Nephron progenitor cell (in vitro differentiated cells): ENCODE data around the gene TTC22.
A peak's percentile ranks its signal among the peaks of the same experiment; 100 is the strongest.

ENCODE experiments used
- DNase-seq: peaks from one replicate; pipeline ENCODE4 v3.0.0; 2021
- H3K27ac Mint-ChIP-seq: 2 replicates; pipeline ENCODE4 v1.8.0; 2021; ENCODE audit warnings: mild to moderate bottlenecking, moderate library complexity, mixed read lengths
- H3K27me3 Mint-ChIP-seq: 2 replicates; pipeline ENCODE4 v1.8.0; 2021; ENCODE audit warnings: mild to moderate bottlenecking, low read depth, mixed read lengths; ENCODE audit not compliant: poor library complexity
- H3K36me3 Mint-ChIP-seq: 2 replicates; pipeline ENCODE4 v1.8.0; 2021; ENCODE audit warnings: low read depth, mixed read lengths
- H3K4me1 Mint-ChIP-seq: 2 replicates; pipeline ENCODE4 v1.8.0; 2021; ENCODE audit warnings: mixed read lengths
- H3K4me3 Mint-ChIP-seq: 2 replicates; pipeline ENCODE4 v1.8.0; 2021; ENCODE audit warnings: mild to moderate bottlenecking, moderate library complexity, mixed read lengths
- H3K9me3 Mint-ChIP-seq: 2 replicates; pipeline ENCODE4 v1.8.0; 2021; ENCODE audit warnings: mild to moderate bottlenecking, moderate library complexity, mixed read lengths
- TF ChIP-seq, protein P1 (sequence below): fragments of 200-600 bp; sonication (generic); IDR thresholded peaks from 2 replicates; pipeline ENCODE4 v1.5.0; 2021; ENCODE audit warnings: antibody characterized with exemption

TTC22 gene

DNA sequence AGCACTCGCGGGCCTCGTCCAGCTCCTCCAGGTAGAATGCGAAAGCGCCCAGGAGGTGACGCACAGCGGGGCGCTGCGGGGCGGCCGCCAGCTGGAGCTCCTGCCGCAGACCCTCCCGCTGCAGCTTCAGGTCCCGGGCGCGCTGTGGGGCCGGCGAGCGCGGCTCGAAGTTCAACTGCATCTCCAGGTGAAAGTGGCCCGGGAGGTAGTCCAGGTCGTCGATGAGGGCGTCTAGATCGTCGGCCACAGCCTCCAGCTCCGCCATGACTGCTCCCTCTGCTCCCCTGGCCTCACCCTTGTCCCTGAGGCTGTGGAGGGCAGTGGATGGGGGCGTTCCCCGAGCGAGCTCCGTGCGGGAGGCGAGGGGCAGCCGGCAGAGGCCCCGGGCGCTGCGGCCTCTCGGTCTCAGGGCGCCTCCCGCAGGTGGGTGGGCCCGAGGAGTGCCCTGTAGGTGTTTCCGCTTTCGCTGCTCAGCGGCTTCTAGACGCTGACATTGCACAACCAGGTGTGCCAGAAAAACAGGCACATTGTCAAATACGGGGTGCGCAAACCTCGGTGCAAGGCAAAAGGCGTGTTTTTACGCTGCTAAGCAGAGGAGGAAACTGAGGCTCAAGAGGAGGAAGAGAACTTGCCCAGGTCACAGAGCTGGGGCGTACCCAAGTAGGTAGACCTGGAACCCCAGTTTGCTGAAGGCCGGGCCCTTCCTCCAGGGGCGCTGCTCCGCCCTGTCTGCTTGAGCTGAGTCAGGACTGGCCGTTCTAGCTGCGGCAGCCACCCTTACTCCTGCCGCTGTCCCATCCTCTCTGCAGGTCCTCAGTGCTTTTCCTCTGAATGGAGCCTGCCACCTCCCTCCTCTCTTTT is at the start of gene TTC22:
Gene TTC22 (minus strand): TSS at position 425 of the 861 bp plus-strand sequence. CDS start 160 bp downstream, at position 265.
- Mint-ChIP-seq H3K4me1 (peaks cover 18% of the 10 kb centered on the region), H3K36me3 (no peaks in the 10 kb centered on the region), H3K9me3 (no peaks in the 10 kb centered on the region), H3K4me3 (peak within 1 kb of the TSS; percentile 57), H3K27ac (no peak within 1 kb of the TSS), H3K27me3 (peaks cover 47% of the 10 kb centered on the region)
- TF ChIP-seq, protein P1, sequence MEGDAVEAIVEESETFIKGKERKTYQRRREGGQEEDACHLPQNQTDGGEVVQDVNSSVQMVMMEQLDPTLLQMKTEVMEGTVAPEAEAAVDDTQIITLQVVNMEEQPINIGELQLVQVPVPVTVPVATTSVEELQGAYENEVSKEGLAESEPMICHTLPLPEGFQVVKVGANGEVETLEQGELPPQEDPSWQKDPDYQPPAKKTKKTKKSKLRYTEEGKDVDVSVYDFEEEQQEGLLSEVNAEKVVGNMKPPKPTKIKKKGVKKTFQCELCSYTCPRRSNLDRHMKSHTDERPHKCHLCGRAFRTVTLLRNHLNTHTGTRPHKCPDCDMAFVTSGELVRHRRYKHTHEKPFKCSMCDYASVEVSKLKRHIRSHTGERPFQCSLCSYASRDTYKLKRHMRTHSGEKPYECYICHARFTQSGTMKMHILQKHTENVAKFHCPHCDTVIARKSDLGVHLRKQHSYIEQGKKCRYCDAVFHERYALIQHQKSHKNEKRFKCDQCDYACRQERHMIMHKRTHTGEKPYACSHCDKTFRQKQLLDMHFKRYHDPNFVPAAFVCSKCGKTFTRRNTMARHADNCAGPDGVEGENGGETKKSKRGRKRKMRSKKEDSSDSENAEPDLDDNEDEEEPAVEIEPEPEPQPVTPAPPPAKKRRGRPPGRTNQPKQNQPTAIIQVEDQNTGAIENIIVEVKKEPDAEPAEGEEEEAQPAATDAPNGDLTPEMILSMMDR, result peak; percentile 15
- DNase-seq, result peak; percentile 50

DNA sequence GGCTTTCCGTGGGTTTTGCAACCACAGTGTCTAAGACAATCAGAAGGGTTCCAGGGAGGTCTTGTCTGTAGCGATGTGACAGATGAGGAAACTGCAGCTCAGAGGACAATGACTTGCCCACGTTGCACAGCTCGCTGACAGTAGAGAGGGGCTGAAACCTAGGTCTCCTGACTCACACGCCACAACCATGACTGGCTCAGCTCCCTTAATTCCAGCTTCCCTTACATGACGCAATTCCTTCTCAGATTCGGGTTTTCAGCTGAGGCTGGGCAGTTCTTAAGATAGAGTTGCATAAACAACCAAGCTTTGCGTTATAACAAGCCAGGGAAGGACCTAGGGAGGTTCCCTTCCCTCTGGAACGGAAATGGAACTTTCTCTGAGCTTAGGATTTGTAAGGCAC is 49.6 kb upstream of the TTC22 start:
- H3K36me3 Mint-ChIP-seq, result peaks cover 59% of the 10 kb centered on the region
- no peaks in the 10 kb centered on the region for H3K9me3 Mint-ChIP-seq
- H3K4me1 Mint-ChIP-seq, result no peaks in the 10 kb centered on the region
- H3K27me3 Mint-ChIP-seq, result no peaks in the 10 kb centered on the region
- no peak for DNase-seq
- TF ChIP-seq, protein P1, result no peak
- H3K27ac Mint-ChIP-seq, result no peak overlapping the region
- no peak overlapping the region for H3K4me3 Mint-ChIP-seq

DNA sequence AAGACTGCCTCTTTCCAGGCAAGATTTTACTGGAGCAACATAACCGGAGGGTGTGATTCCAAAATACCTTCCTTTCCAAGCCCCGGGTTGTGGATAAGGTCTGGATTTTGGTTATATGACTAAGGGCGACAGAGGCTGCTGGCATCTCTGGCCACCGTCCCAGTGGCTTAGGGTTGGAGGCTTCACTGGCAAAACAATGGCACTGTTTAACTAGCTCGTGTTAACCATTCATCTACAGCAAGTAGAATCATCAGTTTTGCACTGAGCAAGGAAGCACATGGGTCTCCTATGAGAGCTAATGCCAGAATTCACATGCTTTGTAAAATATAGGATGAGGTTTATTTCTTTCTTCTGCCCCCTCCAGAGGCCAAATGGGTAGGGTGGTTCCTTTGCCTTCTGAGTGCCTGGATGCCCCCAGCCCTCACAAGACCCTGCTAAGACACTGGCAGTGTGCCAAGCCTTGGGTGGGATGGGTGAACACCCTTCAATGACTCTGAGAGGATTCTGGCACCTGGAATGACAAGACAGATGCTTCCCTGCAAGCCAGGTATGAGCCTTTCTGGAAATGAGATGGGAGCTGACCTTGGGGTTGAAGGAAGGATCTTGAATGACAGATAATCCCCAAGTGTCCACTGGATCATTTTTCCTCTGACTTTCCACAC is 49.1 kb upstream of the TTC22 start:
- Mint-ChIP-seq H3K4me1 (no peaks in the 10 kb centered on the region), H3K27me3 (no peaks in the 10 kb centered on the region), H3K4me3 (no peak overlapping the region), H3K9me3 (no peaks in the 10 kb centered on the region), H3K27ac (no peak overlapping the region), H3K36me3 (peaks cover 58% of the 10 kb centered on the region)
- no peak for DNase-seq
- TF ChIP-seq, protein P1, result no peak

DNA sequence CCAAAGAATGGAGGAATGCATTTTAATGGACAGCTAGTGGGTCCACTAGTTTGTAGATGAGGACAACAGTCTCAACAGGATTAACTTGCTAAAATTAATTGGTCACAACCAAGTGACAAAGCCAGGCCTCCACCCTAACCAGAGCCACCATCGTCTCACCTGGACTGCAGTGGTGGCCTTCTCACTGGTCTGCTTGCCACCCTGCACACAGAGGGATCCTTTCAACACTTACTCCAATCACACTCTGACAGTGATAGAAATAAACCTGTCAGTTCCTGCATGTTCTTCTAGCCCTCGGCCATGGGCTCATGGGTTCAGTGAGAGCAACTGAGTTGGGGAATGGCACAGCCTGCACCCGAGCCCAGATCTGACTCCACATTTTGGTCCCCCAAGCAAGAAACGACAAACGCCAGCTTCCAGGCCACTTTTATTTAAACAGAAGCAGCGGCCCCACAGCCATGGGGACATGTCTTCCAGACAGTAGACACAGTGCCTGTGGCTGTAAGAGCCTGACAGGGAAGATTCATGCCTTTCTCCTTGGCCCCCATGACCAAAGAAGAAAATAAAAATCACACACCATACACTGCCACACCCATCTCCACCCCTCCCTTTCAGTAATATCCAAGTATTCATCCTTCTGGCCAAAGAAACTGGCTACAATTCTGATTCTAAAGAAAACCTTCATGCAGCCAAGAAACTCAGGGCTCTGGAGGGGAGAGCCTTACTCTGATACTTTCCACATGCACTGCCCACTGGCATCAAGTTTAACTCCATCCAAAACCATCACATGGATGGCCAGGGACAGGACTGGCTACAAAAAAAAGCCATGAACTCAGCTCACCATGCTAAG is 48.3 kb upstream of the TTC22 start:
- Mint-ChIP-seq H3K27ac (peak overlapping the region; percentile 48), H3K4me1 (no peaks in the 10 kb centered on the region), H3K9me3 (no peaks in the 10 kb centered on the region), H3K4me3 (no peak overlapping the region), H3K36me3 (peaks cover 64% of the 10 kb centered on the region), H3K27me3 (no peaks in the 10 kb centered on the region)
- TF ChIP-seq, protein P1, result no peak
- no peak for DNase-seq

DNA sequence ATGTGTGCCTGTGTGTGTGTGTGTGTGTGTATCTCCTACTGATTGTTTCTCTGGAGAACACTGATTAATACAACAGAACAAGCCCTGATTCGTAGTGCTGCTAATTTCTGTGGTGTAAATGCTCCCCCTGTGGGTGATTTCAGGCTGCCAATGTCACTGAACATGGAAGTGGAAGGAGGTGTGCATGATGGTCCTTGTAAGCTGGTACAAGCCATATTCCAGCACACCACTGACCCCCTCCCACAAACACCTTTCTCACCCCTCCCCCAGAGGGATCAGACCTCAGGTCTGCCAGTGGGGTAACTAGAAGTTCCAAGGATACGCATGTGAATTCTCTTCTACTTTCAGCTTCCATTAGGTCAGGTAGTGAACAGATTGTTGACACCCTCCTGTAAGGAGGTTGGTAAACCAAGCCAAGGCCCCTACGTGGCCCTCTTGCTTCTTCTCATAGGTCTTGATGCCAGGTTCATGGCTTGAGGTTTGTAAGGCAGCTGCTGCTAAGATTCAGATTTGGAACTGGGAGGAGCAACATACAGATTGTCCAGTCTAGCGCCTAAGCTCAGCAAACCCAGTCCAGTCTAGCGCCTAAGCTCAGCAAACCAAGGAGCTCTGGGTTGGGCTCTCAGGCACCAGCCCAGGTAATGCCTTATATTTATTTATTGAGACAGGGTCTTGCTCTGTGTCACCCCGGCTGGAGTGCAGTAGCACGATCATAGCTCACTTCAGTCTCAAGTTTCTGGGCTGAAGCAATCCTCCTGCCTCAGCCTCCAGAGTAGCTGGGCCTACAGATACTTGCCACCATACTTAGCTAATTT is 47.2 kb upstream of the TTC22 start:
- peak overlapping the region; percentile 22 for H3K27ac Mint-ChIP-seq
- no peak for DNase-seq

More for the DNA sequence above, 47.2 kb upstream of the TTC22 start:
- Mint-ChIP-seq H3K27me3 (no peaks in the 10 kb centered on the region), H3K36me3 (peaks cover 61% of the 10 kb centered on the region), H3K4me1 (no peaks in the 10 kb centered on the region), H3K9me3 (peaks cover 4% of the 10 kb centered on the region), H3K4me3 (no peak overlapping the region)
- TF ChIP-seq, protein P1, result no peak
